G401.6 (cell line): ENCODE measurements around the gene SGK1.

Source experiments
- FAIRE-seq: peaks from 2 replicates; lab custom pipeline; 2012; peaks lifted over from hg19 to GRCh38; lab: Jason Lieb, UNC

Gene SGK1

DNA sequence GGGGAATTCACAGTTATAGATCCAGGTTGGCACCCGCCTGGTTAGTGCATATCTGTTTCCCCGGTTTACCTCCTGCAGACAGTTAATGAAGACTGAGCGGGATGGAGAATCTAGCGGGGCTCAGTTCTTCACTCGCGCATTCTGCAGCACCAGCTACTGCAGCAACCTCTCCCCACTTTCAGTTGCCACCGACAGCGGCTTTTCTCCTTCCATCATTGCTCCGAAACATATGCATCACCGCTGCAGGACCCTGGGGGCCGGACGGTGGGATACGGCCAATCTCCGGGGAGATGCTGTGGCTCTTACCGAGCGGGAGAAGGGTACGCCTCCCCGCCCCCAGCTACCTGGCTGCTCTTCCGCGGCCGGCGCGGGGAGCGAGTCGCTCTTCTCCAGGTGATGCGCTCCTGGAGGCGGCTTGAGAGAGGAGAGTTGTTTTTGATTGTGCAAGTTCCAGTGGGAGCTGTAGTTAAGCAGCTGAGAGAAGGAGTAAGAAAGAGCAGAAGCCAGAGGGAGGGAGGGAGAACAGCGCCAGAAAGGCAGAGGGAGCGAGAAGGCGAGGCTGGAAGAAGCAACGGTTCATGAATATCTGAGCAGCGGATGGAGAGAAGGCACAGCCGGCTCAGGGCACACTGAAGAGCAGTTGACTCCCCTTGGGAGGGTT lies at the start of gene SGK1:
Gene SGK1, minus strand, starts transcription at position 642 of the 661 bp plus-strand sequence. CDS start 652 bp downstream, outside the sequence.
- FAIRE-seq: no peak

DNA sequence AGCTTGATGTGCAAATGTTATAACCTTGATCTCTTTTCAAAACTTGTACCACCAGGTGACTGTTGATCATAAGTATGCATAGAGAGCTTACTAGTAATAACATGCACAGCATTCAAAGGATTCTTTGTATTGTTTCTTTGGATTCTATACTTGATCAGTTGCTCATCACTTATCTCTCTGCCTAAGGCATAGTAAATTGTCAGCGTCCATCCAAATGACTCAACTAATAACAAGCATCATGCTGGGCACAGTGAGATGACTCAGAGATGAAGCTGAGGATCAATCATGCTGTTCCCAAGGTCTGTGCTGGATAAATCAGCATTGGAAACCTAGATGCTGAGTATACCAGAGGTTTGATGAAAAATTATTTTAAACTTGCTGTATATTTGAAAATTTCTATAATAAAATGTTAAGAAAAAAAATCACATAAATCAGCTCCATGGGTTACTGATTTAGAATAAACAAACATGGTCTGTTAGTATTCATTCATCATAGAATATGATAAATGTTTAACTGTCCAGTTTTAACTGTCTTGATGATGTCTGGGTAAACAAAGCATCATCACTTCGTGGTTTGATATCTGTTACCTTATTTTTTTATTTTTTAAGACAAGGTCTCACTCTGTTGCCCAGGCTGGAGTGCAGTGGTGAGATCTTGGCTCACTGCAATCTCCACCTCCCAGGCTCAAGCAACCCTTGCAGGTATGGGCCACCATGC lies 45.6 kb upstream of the SGK1 start:
- FAIRE-seq: no peak

DNA sequence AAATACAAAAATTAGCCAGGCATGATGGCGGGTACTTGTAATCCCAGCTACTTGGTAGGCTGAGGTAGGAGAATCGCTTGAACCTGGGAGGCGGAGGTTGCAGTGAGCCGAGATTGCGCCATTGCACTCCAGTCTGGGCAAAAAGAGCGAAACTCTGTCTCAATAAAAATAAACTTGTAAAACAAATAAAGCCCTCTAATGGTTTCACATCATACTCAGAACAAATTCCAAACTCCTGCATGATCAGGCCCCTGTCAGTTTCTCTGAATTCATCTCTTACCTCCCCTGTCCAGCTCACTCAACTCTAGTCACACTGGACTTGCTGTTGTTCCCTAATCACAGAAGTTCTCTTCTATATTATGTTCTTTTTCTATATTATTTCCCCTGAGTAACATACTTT lies 43.1 kb upstream of the SGK1 start:
- no peak for FAIRE-seq

- no peak for FAIRE-seq
Observed at GRCh38 chr6:134359302-134359701, 41.4 kb upstream of the SGK1 start.

DNA sequence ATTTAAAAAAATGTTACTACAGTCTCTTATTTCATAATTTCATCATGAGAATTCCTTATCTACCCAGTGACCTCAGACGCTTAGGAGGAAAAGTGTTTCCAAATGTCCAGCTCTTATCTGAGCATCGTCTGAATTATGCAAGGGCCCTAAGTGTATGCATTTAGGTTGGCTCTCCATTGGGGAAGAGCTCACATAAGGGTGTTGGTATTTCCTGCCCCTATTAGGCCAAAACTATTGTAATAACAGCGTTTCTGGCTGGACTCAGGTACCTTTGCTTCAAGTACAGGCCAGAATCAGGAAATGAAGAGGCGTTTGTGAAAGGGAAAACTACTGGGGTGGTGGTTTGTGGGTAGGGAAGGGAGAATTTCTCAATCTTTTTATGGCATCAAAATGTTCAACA lies 40.4 kb upstream of the SGK1 start:
- FAIRE-seq: no peak

DNA sequence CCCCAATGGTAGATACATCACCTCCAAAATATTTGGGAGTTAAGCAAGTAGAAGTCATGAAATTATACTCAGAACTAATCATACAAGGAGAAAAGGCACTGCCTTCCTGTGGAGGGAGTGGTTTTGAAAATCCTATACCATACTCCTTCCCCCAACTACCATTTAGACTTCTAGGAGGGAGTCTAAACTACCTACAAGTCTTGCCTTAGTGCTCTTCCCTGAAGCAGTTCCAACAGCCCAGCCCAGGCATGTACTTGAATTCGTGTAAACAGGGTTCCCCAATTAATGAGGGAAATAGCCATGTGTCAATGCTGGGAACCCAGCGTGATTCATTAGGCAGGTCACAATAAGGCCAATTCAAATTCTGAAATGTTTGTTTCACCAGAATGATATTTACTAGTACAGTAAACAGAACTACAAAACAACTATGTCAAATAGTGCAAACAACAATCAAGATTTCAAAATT lies 39.1 kb upstream of the SGK1 start:
- no peak for FAIRE-seq

GRCh38 chr6:134356405-134356804 lies 38.5 kb upstream of the SGK1 start:
- FAIRE-seq: no peak

- no peak for FAIRE-seq
Observed at GRCh38 chr6:134352786-134353480, 35.0 kb upstream of the SGK1 start.

DNA sequence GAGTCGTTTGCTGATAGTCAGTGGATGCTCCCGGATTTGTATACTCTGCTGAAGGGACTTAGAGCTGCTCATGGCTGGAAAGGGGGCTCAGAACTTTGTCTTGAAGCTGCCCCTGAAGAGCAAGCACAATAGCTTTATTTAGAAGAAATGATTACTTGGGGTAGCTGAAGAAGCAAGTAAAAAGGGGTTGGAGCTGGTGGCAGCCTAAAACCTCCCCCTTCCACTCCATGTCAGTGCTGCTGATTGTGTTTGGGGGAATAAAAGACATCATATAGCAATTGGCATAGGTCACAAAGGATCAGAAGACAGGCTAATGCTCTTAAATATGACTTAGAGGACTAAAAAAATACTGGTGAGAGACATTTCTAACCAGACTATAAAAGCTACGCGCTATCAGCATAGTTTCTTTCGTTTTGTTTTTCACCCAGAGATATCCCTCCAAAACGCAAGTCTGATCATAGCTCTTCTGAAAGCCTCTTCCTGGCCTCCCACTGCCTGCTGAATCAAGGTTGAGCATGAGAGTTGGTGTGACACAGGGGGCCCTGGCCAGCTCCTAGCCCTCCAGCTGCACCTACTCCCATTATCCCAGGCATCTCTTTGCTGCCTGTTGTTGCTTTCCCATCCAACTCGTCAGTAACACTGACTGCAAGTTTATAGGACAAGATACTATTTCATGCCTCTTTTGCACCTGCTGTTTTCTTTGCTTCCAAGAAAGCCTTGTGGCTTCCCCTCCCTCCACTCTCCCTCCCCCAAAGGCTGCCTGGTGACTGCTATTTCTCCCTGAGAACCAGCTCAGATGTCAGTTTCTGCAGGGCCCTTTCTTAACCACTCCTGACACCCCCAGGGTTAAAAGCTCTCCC lies 33.9 kb upstream of the SGK1 start:
- no peak for FAIRE-seq

GRCh38 chr6:134347885-134348805 lies 30.2 kb upstream of the SGK1 start:
- FAIRE-seq: no peak

DNA sequence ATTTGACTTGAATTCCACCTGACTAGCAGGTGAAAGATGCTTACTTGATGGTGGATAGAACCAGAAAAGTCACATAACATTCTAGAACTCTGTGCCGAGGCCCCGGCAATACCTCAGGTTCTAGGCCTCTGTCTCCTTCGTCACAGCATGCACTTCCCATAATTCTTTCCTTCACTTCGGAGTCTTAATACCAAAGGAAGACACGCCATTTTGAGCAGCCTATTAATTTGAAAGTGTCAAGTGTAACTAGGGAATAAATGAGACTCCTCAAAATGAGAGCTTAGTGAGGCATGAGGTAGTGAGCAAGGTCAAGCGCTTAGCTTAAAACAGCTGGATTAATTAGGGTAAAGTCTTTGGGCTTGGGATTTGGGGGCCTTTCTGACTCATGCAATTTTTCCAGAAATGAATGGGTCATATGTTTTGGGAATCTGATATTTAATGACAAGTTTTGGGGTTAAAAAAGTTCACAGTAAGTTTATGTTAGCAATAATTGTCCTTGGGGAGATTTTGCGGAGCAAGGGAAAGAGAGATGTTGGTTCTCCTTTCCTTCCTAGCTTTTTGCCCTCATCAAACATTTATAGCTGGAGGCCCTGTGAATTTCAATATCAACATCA lies 29.1 kb upstream of the SGK1 start:
- FAIRE-seq: no peak

GRCh38 chr6:134345789-134346188 lies 27.9 kb upstream of the SGK1 start:
- no peak for FAIRE-seq

DNA sequence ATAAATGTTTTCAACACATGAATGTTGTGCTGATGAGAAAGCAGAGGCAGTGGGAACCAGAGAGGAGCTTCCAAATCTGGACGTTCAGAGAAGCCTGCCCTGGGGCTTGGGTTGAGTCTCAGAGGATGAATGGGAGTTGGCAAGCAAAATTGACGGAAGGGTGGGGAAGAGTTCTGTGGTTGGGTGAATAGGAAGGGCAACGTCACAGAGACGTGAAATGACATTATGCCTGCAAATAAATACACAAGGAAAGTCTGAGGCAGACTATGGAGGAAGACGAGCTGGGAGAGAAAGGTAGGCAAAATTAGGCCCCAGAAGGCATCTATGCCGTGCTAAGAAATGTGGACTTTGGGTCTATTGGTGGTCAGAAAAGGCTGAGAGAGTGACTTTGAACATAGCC lies 25.2 kb upstream of the SGK1 start:
- FAIRE-seq: no peak

GRCh38 chr6:134341999-134342567 lies 24.2 kb upstream of the SGK1 start:
- no peak for FAIRE-seq

DNA sequence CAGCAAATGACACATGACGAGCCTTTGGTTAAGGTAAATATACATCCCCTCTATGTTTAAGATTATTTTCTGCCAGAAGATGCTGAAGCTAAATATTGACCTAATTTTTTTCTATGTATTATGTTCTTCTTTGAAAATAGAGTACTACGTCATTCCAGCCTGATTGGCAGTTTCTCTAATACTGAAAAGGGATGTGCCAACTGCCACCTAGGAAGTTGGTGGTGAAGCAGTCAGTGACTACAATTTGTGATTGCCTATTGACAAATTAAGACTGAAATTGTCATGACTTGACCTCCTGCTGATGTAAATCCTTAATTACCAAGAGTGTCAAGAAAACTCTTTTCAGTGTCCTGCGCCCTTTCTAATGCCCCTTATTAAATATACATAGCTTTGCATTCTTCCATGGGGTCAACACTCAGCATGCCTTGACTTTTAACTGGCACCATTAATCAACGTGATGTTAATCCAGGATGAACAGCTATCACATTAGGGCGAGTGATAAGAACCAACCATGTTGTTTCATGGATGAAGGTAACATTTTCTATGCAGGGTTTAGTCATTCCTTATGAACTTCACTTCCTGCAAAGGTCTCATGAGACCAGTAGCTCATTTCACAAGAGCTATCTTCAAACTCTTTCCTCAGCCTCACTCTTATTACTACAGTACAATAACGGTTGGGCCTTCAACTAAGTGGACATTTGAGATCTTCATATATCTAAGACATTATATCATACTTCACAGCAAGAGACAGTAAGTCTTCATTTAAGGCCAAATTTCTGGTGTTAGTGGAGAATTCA lies 22.5 kb upstream of the SGK1 start:
- no peak for FAIRE-seq

DNA sequence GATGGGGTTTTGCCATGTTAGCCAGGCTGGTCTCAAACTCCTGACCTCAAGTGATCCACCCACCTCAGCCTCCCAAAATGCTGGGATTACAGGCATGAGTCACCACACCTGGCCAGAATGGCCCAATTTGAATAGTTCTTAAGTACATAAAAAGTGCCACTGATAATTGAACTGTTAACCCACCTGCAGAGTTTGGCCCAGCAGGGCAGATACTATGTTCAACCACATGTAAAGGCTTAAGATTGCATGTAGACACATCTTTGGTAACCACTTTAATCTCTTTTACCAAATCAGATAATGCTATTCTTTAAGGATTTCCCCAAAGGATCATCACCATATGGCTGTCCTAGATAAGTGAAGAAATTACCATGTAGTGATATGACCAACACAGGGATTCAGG lies 21.3 kb upstream of the SGK1 start:
- no peak for FAIRE-seq

GRCh38 chr6:134331256-134331655 lies 13.3 kb upstream of the SGK1 start:
- no peak for FAIRE-seq

GRCh38 chr6:134330555-134330954 lies 12.6 kb upstream of the SGK1 start:
- peak; percentile 33 for FAIRE-seq

DNA sequence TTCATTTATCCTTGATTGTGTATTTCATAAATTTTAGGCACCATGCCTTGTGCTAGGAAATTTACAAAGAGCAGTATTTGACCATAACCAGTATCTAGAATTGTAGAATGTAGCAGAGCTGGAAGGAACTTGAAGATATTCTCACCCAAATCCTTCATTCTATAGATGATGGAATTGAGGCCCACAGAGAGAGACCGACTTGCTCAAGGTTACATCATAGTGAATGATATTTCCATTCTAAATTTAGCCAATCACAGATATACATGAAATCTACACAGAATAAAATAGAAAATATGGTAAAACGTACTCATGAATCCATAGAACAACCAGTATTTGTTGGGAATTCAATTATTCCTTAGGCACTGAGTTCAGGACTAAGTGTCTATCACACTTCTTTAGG lies 10.9 kb upstream of the SGK1 start:
- no peak for FAIRE-seq

GRCh38 chr6:134328138-134328537 lies 10.2 kb upstream of the SGK1 start:
- no peak for FAIRE-seq
